ENCODE data around the gene ZNF775.
A peak's percentile ranks its signal among the peaks of the same experiment; 100 is the strongest.

ZNF775 gene

DNA sequence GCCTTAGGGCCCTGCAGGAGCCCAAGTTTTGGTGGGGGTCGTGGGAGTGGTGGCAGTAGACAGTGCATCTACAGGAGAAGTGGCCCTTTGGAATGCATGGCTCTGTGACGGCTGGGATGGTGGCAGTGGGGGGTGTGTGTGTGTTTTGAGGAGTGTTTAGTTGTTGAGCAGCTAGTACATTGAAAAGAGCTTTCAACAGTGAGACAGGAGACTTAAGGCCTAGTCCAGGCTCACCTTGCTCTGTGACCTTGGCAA, 27.1 kb downstream of the ZNF775 start:
- H3K4me3 ChIP-seq (ENCODE audit: low read length), result peak overlapping the region; percentile 60
- H3K4me1 ChIP-seq (ENCODE audit: insufficient read depth, low read length), result peaks cover 42% of the 10 kb centered on the region
- no peaks in the 10 kb centered on the region for H3K27me3 ChIP-seq (ENCODE audit: insufficient read depth, low read length)

DNA sequence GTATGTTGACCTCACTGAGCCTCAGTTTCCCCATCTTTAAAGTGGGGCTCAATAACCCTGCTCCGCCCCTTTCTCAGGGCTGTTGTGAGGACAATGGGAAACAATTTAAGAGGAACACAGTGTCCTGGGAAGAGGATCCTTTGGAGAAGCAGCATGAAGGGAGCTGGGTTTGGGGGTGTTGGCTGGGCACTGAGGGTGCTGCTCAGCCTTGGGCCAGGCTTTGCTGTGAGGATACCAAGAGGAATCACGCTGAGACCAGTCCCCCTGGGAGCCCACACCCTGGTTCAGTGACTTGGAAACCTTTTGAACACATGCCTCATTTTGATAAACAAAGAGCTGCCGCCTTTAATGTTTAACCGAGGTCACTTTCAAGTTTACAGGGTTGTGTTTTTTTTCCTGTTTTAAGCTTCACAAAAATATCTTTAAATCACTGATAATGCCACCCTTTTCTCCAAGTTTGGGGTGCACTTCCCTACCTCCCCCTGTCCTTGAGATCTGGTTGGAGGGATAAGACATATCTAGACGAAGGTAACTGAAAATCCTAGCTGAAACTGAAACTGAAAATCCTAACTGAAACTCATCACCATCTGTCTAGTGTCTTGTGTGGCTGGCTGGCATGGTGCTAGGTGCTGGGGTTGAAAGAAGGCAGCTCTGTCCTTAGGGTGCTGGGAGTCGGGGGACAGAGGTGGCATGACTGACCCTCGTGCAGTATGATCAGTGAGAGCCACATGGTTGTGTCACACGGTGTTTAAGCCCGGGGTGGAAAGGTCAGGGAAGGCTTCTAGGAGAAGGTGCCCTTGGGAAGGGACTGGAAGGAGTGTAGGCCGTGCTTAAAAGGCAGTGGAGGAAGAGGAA, 27.7 kb downstream of the ZNF775 start:
- H2AFZ ChIP-seq (ENCODE audit: low read depth, low read length), result no peak overlapping the region
- no peaks in the 10 kb centered on the region for H3K36me3 ChIP-seq (ENCODE audit: insufficient read depth, low read length)
- H3K9me3 ChIP-seq (ENCODE audit: low read length), result no peaks in the 10 kb centered on the region
- peak overlapping the region; percentile 60 for H3K4me3 ChIP-seq (ENCODE audit: low read length)
- H3K4me1 ChIP-seq (ENCODE audit: insufficient read depth, low read length), result peaks cover 37% of the 10 kb centered on the region
- no peaks in the 10 kb centered on the region for H3K27me3 ChIP-seq (ENCODE audit: insufficient read depth, low read length)

More for the DNA sequence above, 27.1 kb downstream of the ZNF775 start:
- H3K9me3 ChIP-seq (ENCODE audit: low read length), result no peaks in the 10 kb centered on the region
- no peak overlapping the region for H2AFZ ChIP-seq (ENCODE audit: low read depth, low read length)
- no peaks in the 10 kb centered on the region for H3K36me3 ChIP-seq (ENCODE audit: insufficient read depth, low read length)

DNA sequence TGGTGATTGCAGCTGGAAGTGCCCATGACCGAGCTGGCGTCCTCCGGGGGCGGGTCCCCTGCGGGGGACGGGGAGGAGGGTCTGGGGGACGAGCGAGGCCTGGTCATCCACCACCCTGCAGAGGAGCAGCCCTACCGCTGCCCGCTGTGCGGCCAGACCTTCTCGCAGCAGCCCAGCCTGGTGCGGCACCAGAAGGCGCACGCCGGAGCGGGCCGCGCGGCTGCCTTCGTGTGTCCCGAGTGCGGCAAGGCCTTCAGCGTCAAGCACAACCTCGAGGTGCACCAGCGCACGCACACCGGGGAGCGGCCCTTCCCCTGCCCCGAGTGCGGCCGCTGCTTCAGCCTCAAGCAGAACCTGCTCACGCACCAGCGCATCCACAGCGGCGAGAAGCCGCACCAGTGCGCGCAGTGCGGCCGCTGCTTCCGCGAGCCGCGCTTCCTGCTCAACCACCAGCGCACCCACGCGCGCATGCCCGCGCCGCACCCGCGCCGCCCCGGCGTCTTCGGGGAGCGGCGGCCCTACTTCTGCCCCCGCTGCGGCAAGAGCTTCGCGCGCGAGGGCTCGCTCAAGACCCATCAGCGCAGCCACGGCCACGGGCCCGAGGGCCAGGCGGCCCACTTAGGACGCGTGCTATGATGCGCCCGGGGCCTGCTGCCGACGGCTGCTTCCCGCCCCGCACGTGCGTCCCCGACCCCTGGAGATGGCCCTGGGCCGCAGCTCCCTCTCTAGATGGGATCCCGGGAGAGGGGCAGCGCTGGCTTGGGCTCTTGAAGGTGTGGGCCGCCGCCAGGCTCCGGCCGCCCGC, 28.7 kb downstream of the ZNF775 start:
- H3K4me1 ChIP-seq (ENCODE audit: insufficient read depth, low read length), result peaks cover 27% of the 10 kb centered on the region
- H3K4me3 ChIP-seq (ENCODE audit: low read length), result no peak overlapping the region

GRCh38 chr7:150408393-150409299, 29.5 kb downstream of the ZNF775 start:
- Histone ChIP-seq H3K9me3 (ENCODE audit: low read length) (no peaks in the 10 kb centered on the region), H2AFZ (ENCODE audit: low read depth, low read length) (no peak overlapping the region), H3K36me3 (ENCODE audit: insufficient read depth, low read length) (no peaks in the 10 kb centered on the region), H3K4me3 (ENCODE audit: low read length) (no peak overlapping the region), H3K4me1 (ENCODE audit: insufficient read depth, low read length) (peaks cover 23% of the 10 kb centered on the region), H3K27me3 (ENCODE audit: insufficient read depth, low read length) (no peaks in the 10 kb centered on the region)

More for the DNA sequence above, 28.7 kb downstream of the ZNF775 start:
- Histone ChIP-seq H3K36me3 (ENCODE audit: insufficient read depth, low read length) (no peaks in the 10 kb centered on the region), H3K9me3 (ENCODE audit: low read length) (no peaks in the 10 kb centered on the region), H3K27me3 (ENCODE audit: insufficient read depth, low read length) (no peaks in the 10 kb centered on the region), H2AFZ (ENCODE audit: low read depth, low read length) (no peak overlapping the region)

DNA sequence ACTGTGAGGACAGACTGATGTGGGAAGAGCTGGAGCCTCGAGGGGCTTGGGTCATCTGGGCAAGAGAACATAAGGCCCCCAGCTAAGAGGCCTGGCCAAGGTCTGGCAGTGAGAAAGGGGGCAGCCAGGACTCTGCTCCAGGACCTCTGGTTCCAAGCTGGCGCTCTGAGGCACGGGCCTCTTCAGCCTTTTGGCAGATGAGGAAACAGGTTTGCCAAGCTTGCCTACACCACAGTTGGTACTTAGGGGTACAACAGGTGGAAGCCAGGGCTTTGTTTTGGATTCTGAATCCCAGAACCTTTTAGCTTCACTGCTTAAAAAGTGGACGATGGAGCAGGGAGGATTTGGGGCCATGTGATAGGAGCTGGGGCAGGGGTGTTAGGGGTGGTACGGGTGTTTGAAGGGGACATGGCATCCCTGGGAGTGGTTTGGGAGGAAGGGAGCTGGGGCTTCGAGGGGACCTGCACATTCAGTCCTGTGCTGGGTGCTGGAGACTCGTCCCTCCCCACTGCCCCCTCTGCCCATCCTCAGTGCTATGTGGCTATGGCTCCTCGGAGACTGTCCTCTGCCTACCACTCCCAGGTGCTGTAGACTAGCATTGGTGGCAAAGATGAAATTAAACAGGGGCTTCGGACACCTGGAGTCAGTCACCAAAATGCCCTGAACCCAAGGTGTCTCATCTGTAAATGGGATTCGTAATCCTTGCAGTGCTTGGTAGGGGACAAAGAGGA, 30.3 kb downstream of the ZNF775 start:
- Histone ChIP-seq H3K4me1 (ENCODE audit: insufficient read depth, low read length) (peaks cover 18% of the 10 kb centered on the region), H2AFZ (ENCODE audit: low read depth, low read length) (no peak overlapping the region), H3K27me3 (ENCODE audit: insufficient read depth, low read length) (no peaks in the 10 kb centered on the region), H3K4me3 (ENCODE audit: low read length) (no peak overlapping the region), H3K9me3 (ENCODE audit: low read length) (no peaks in the 10 kb centered on the region), H3K36me3 (ENCODE audit: insufficient read depth, low read length) (no peaks in the 10 kb centered on the region)

DNA sequence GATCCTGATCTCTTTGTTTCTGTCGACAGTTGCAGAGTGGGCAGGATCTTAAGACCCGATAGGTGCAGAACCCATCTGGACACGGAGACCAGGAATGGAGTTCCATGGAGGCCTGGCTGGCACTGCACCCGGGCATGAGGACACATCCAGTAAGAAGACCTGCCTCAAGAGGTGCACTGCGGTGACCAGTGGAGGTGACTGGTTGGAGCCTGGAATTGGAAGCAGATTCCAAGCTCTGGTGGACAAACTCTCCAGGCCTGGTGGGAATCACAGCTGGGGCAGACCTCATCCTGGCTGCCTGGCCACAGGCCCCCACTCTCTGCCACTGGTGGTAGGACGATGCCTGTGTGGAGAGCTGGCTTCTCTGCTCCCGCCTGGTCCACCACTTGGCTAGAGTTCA, 31.0 kb downstream of the ZNF775 start:
- Histone ChIP-seq H3K36me3 (ENCODE audit: insufficient read depth, low read length) (no peaks in the 10 kb centered on the region), H3K9me3 (ENCODE audit: low read length) (no peaks in the 10 kb centered on the region), H3K27me3 (ENCODE audit: insufficient read depth, low read length) (no peaks in the 10 kb centered on the region), H2AFZ (ENCODE audit: low read depth, low read length) (no peak overlapping the region), H3K4me3 (ENCODE audit: low read length) (no peak overlapping the region), H3K4me1 (ENCODE audit: insufficient read depth, low read length) (peaks cover 14% of the 10 kb centered on the region)

GRCh38 chr7:150410680-150411346, 31.7 kb downstream of the ZNF775 start:
- no peaks in the 10 kb centered on the region for H3K36me3 ChIP-seq (ENCODE audit: insufficient read depth, low read length)
- peaks cover 19% of the 10 kb centered on the region for H3K4me1 ChIP-seq (ENCODE audit: insufficient read depth, low read length)
- H3K27me3 ChIP-seq (ENCODE audit: insufficient read depth, low read length), result no peaks in the 10 kb centered on the region
- H3K9me3 ChIP-seq (ENCODE audit: low read length), result no peaks in the 10 kb centered on the region
- no peak overlapping the region for H2AFZ ChIP-seq (ENCODE audit: low read depth, low read length)
- no peak overlapping the region for H3K4me3 ChIP-seq (ENCODE audit: low read length)

GRCh38 chr7:150411606-150412005, 32.5 kb downstream of the ZNF775 start:
- Histone ChIP-seq H3K4me1 (ENCODE audit: insufficient read depth, low read length) (peaks cover 17% of the 10 kb centered on the region), H3K4me3 (ENCODE audit: low read length) (no peak overlapping the region), H3K27me3 (ENCODE audit: insufficient read depth, low read length) (no peaks in the 10 kb centered on the region), H2AFZ (ENCODE audit: low read depth, low read length) (no peak overlapping the region), H3K9me3 (ENCODE audit: low read length) (no peaks in the 10 kb centered on the region), H3K36me3 (ENCODE audit: insufficient read depth, low read length) (no peaks in the 10 kb centered on the region)

- Histone ChIP-seq H3K27me3 (ENCODE audit: insufficient read depth, low read length) (no peaks in the 10 kb centered on the region), H3K36me3 (ENCODE audit: insufficient read depth, low read length) (no peaks in the 10 kb centered on the region), H3K4me3 (ENCODE audit: low read length) (no peak overlapping the region), H3K9me3 (ENCODE audit: low read length) (no peaks in the 10 kb centered on the region), H3K4me1 (ENCODE audit: insufficient read depth, low read length) (peaks cover 17% of the 10 kb centered on the region), H2AFZ (ENCODE audit: low read depth, low read length) (no peak overlapping the region)
Measured at GRCh38 chr7:150412016-150412415, 32.9 kb downstream of the ZNF775 start.

GRCh38 chr7:150412518-150413488, 33.7 kb downstream of the ZNF775 start:
- H3K27me3 ChIP-seq (ENCODE audit: insufficient read depth, low read length), result no peaks in the 10 kb centered on the region
- H2AFZ ChIP-seq (ENCODE audit: low read depth, low read length), result no peak overlapping the region
- H3K36me3 ChIP-seq (ENCODE audit: insufficient read depth, low read length), result no peaks in the 10 kb centered on the region
- H3K4me3 ChIP-seq (ENCODE audit: low read length), result no peak overlapping the region
- H3K4me1 ChIP-seq (ENCODE audit: insufficient read depth, low read length), result peaks cover 17% of the 10 kb centered on the region
- no peaks in the 10 kb centered on the region for H3K9me3 ChIP-seq (ENCODE audit: low read length)

- H3K27me3 ChIP-seq (ENCODE audit: insufficient read depth, low read length), result no peaks in the 10 kb centered on the region
- no peak overlapping the region for H2AFZ ChIP-seq (ENCODE audit: low read depth, low read length)
- no peak overlapping the region for H3K4me3 ChIP-seq (ENCODE audit: low read length)
- no peaks in the 10 kb centered on the region for H3K36me3 ChIP-seq (ENCODE audit: insufficient read depth, low read length)
- peaks cover 17% of the 10 kb centered on the region for H3K4me1 ChIP-seq (ENCODE audit: insufficient read depth, low read length)
- H3K9me3 ChIP-seq (ENCODE audit: low read length), result no peaks in the 10 kb centered on the region
Measured at GRCh38 chr7:150413640-150414081, 34.5 kb downstream of the ZNF775 start.

All from neuron (in vitro differentiated cells).